CD4-positive, alpha-beta T cell treated with Interleukin-15 for 4 hours (primary cell): Measurements from ENCODE around the gene GNAI2.
A peak's percentile ranks its signal among the peaks of the same experiment; 100 is the strongest.
"Not testable (repeated sequence)": the region's sequence is repeated elsewhere in the genome, so short reads cannot be mapped to it uniquely, and the experiment has no call there.

Experiments used
- DNase-seq: peaks from one replicate; pipeline ENCODE4 v3.0.0-alpha.2; 2020; ENCODE audit warnings: low spot score

GNAI2 gene

DNA sequence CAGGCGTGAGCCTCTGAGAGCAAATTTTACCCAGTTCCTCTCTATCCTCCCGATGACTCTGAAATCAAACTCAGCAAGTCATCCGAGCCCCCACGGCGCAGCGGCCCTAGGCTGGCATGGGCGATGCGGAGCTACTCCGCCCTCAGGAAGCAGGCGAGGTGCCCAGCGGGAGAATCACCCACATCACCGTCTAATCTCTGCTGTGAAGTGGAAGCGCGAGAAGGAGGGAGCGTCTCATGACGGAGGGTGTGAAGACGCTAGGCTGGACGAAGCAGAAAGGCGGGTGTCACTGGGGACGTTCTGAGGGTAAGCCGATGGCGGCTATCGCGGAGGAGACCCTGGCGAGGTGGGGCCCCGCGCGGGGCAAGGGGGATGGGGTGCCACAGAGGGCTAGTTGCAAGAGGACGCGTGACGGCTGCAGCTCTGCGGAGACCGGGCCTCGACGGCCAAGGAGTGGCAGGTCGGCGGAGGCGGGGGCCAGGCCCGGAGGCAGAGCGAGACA, 9.1 kb upstream of the GNAI2 start:
- no peak for DNase-seq

DNA sequence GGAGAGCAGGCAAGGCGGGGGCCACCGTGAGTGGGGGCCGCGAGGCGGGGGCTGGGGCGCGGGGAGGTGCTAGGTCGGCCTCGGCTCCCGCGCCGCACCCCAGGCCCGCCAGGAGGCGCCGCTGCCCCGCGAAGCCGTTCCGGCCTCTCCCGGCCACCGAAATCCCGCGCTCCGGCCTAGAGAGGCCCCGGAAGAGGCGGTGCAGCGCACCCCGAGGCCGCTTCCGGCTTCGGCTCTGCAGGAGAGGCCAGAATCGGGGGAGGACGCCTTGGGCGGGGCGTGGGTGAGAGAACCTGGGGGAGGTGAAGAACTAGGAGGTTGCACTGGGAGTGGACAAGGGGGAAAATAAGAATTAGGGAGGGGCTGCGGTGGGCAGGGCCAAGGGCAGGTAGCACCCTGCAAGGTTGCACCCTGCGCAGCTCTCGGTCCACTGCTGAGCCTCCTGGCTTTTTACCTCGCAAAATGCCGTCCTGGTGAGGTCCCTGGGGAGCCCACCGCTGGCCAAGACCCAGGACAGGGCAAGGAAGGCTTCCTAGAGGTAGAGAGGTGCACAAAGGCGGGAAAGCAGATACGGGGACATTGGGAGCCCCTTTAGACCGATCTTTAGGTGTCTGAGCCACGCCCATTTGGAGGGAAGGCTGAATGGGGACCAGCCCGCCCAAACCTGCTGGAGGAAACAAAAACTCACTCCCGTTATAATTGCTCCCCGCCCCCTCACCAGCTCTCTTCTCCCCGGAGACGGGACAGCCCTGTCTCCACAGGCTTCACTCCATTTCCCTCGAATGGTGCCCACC, 8.4 kb upstream of the GNAI2 start:
- peak; percentile 92 for DNase-seq

DNA sequence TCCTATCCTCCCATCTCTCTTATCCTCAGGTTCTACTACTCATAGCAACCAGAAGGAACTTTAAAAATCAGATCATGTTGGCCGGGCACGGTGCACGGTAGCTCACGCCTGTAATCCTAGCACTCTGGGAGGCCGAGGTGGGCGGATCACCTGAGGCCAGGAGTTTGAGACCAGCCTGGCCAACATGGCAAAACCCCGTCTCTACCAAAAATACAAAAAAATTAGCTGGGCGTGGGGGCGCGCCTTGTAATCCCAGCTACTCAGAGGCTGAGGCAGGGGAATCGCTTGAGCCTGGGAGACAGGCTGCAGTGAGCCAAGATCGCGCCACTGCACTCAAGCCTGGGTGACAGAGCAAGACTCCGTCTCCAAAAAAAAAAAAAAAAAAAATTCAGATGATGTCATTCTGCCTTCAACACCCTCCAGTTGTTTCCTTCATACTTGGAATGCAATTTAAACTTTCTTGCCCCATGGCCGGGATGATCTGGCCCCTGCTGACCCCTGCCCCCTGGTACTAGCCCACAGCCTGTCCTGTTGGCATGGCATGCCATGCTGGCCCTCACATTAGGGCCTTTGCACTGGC, 7.7 kb upstream of the GNAI2 start:
- not testable (repeated sequence) for DNase-seq

DNA sequence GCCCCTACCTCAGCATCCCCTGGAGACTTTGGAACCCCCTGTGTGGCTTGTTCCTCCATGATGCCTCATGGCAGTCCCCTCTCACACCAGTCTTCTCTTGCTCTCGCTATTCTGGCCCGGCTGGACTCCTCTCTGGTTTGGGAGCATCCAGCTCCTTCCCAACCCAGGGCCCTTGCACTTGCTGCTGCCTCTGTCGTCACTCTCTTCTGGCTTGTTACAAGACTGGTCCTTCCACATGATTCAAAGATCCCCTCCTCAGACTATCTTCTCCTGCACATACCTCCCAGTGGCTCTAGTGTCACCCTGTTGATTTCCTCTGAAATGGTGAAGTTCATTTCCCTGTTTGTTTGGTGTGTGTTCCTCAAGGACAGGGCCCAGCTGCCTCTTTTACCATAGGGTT, 6.5 kb upstream of the GNAI2 start:
- DNase-seq = no peak

DNA sequence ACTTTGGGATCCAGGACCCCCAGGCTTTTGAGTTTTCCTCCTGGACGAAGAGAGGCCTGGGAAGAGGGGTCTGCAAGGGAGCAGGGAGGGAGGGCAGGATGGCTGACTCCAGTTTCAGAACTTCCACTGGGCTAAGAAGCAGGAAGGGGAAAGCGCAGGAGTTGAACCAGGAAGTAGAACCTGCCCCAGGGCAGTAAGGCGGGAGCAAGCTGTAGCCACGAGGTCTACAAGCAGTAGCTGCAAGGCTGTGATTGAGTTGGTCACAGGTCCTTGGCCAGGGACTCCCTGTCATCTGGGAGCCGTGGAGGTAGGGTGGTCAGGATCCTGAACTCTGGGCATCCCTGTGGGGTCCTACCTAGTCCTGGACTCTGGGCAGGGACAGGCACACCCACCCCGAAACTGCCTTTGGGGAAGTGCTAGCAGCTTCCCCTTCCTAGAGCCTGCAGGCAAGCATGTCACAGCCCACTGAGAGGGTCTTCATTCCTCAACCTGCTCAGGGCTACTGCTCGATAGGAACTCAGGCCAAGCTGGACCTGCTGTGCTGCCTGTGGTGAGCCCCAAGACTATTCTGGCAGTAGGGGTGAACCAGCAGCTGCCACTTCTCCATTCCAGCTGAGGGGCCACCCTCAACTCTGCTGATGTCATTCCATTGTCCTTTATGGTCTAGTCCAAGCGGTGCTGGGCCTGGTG, 5.8 kb upstream of the GNAI2 start:
- DNase-seq = no peak

DNA sequence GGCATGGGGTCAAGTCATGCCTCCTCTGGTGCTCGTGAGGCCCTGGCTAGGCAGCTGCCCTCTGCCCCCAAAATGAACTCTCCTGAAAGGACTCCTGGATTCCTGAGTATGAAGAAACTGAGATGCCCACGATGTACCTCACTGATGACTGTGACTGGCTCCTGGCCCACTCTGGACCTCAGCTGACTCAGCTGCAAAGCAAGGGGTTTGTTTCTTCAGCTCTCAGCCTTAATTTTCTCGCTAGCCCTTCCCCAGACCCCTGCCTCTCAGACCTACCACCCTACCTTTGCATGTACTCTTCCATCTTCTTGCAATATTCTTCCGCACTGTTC, 5.2 kb upstream of the GNAI2 start:
- no peak for DNase-seq

DNA sequence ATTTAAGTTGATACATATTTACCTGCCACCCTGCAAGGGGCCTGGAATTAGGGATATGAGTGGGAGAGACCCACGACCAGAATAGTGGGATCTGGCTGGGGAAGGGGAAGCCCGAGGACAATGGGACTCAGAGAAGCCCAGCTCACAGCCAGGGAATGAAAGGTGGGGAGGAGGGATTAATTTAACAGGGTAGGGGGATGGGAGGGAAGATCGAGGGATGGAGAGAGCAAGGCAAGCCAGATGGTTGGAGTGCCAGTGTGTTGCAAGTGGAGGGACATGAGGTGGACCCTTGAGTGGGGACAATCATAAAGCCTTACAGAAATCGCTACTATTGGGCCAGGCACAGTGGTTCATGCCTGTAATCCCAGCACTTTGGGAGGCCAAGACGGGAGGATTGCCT, 4.4 kb upstream of the GNAI2 start:
- no peak for DNase-seq

DNA sequence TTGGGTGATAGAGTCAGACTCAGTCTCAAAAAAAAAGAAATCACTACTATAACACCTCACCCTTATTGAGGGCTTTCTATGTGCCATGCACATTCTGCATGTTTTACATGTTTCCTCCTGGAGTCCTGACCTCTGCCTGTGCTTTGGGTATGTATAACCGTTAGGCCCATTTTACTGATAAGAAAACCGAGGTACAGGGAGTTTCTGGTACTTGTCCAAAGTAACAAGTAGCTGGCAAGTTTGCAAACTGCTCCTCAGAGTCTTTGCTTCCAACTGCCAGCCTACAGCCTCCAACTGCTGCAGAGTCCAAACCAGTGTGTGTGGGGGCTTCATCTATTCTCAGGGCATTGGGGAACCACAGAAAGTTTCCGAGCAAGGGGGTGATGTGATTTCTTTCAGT, 3.7 kb upstream of the GNAI2 start:
- no peak for DNase-seq

DNA sequence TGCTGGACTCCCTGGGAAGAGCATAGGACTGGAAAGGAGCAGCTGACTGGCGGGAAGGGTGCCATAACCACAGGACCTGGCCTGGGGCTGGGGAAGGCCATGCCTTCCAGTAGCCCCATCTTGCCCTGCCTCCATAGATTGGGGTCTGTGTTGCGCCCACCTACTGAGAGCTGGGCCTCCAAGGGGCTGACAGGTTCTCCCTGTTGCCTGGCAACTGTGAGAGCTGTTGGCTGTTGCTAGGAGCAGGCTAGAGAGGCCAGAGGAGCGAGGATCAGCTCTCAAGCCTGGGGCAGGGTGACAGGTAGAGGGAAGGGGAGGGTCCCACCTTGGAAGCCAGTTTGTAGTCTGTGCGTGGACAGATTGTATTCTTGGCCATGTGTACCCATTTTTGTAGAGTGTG, 2.8 kb upstream of the GNAI2 start:
- DNase-seq = no peak

DNA sequence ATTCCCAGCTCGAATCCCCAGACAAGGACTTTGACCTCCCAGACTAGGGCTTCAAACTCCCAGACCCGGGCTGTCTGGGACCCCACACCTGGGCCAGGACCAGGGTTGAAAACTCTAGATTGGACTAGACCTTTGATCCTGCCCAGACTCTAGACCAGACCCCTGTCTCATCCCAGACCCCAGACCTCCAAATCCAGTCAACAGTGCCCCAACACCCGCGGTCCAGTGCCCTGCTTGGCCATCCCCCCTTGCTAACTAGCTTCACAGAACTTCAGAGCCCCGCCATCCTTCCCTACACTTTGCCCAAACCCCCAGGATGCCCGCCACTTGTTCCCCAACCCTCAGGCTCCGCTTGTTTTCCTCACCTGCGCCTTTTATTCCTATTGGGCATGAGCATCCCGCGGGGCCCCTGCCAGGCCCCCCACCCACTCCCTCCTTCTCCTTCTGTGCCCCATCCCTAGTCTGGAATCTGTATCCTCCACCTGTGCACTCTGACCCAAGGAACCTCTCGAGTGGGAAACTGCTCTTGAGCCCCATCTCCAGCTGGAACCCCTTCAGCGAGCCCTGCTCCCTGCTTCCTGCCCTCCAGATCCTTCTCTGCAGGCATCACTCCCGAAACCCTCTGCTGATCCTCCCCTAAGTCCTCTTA, 604 bp downstream of the GNAI2 start:
- DNase-seq = no peak

DNA sequence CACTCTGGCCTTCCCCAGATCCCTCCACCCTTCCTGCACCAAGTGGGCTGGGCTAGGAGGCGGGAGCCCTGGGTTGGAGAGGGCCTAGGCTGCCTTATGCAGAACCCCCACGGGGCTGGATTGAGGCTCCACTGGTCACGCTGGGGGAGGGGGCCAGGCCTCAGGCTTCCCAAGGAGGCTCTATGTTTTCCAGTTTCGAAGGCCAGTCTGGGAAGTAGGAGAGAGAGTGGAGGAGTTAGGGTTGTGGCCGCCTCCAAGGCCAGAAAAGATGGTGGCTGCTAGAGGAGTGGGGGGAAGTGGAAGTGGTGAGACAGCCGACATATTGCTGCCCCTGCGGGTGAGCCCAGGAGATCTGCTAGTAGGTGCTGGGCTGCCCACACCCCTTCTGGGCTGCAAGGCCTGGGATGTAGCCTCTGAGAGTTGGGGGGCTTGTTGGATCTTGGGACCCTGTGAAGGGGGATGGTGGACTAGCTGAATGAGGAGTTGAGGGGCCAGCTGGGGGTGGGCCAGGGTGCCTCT, 1.2 kb downstream of the GNAI2 start:
- DNase-seq = no peak

DNA sequence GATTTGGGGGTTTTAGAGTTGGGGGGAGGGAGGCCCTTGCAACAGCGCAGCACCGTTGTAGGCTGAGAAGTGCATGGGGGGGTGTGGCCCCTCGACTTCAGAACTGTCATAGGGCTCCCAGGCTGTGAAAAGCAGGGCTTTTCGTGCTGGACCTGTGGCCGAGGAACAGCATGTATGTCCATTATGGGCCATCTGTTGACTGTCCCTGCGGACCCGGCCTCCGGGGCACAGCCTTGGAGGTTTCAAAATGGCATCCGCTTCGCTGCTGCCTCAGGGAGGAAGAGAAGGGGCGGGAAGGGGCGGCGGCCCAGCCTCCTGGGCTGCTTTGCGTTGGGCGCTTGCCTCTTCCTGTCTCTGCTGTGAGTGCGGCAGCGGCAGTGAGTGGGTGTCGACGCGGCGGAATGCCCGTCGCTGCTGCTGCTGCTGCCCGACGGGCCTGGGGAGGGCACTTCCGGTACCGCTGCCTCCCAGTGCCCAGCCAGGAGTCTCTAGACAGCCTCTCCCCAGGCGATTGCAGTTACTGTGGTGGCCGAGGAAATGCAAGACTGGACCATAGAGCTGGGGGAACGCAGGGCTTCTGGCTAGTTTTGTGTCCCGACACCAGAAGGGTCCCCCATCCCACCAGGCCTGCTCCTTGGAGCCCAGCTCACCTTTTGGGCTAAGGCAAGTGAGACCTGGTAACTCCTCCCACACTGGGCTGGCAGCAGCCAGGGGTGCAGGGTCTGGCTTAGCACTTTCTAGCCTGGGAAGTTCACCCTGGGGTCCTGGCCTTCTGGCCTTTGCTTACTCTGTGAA, 1.9 kb downstream of the GNAI2 start:
- peak; percentile 84 for DNase-seq

DNA sequence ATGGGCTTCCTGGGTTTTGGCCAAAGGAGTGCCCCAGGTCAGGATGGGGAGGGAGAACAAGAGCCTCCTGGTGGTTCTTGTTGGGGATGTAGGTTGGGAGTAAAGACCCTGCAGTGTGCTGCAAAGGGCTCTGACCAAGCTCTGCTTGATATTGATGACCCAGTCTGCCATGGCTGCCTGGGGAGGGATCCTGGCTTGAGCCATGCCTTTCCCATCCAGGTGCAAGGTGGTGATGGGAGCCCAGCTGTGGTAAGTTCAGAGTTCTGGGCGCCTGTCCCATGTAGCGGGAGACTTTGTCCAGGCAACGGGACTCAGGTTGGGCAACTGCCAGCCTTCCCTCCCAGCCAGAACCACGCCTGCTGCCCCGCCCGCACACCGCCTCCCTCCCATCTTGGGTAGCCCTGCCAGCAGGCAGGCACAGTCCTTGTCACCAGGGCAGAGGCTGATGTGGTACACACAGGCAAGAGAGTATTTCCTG, 2.6 kb downstream of the GNAI2 start:
- peak; percentile 31 for DNase-seq

DNA sequence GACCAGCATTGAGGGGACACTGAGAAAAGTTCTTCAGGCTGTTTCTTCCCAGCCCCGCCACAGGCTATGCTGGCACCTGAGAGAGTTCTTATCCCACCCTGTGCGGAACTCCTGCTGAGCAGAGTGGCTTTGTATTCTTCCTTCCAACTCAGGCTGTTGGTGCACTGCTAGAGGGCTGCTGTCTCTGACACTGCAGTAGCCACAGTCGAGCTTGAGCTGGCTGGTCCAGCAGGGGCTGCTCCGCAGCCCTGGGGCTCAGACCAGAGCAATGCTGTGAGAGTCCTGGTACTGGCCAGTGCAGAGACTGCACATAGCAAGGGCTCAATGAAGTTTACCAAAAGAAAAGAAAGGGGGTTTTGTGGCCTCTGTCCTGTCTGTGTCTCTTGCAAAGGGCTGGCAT, 3.6 kb downstream of the GNAI2 start:
- DNase-seq = no peak

DNA sequence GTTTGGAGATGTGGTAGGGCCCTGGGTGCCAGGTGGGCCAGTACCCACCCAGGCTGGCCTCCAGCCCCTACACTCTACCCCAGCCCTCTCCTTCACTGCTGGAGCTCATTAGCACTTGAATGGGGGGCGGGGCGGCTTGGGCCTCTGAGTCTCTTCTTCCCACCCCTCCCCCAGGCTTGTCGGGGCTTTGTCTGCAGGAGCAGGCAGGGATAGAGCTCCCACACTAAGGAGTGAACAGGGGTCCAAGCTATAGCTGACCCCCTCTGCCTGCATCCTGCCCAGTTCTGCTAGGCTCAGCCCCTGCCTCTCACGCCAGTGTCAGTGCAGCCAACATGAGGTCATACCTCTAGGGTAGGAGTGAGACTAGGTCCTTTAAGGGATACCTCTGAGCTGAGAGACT, 5.2 kb downstream of the GNAI2 start:
- no peak for DNase-seq

DNA sequence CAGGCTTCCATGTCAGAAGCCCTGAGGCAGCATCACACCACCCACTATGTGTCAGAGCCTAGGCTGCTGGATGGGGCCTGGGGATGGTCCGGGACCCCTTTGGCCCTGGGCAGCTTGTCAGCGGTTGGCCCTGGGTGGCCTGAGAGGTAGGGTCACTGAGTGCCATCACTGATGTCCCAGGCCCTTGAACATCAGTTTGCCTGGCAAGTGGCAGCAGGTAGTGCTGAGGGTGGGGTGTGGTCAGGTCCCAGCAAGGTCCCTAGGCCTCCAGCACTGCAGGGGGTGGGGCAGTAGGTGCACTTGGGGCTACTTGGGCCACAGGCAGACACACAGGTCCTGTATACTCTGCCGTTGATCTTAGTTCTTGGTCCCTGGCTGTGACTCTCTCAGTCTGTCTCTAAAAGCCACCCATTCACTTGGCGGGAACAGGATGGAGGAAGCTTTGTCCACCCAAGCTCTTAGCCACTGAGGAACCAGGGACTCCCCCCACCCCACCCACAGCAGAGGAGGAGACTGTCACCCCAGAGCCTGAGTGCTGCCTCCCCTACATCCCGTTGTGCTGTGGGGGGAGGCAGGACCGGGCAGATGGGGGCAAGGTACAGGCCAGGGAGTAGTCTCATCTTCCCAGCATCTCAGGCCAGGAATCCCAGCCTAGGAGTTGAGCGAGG, 5.8 kb downstream of the GNAI2 start:
- DNase-seq = no peak

DNA sequence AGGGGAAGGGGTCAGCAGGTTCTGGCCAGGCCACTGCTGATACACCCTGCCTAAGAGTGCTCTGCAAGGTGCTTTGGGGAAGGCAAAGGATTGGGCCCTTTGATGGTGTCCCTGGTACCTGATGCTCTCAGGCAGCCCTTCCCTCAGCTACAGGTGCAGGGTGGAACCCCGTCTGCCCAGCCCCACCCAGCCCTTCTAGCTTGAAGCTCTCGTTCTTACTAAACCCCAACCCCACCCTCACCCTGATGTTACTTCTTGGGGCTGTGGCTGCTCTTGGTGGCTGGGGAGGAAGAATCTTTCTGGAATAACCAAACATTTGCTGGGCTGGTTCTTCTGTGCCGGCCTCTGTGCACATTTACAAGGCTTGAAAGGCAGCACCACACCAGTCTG, 6.4 kb downstream of the GNAI2 start:
- DNase-seq = peak; percentile 32

DNA sequence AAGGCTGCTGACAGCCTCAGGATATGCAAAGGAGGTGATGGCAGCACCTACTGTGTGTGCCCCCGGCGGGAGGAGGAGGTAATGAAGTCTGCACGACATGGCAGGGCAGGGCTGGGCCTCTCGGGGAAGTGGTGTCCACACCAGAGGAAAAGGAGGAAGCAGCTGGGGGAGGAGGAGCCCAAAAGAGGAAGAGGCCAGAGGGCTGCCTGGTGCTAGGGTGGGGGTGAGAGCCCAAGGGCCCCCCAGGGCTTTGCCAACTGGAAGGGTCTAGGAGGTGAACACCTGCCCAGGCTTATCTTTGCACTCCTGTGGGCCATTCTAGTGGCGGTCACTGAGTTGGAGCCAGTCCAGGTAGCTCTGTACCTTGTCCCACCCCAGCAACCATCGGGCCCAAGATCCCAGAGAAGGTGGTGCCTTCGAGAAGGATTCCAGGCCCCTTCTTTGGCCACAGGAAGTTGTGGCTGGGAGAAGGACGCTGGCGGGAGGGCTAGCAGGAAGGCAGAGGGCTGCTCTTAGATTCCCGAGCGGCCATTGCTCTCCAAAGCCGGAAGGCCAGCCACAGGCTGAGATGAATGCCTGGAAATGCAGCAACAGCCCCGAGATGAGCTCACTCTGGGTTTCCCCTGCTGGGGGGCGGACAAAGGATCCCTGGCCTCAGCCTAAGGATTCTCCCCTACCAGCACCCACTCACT, 7.0 kb downstream of the GNAI2 start:
- peak; percentile 34 for DNase-seq

DNA sequence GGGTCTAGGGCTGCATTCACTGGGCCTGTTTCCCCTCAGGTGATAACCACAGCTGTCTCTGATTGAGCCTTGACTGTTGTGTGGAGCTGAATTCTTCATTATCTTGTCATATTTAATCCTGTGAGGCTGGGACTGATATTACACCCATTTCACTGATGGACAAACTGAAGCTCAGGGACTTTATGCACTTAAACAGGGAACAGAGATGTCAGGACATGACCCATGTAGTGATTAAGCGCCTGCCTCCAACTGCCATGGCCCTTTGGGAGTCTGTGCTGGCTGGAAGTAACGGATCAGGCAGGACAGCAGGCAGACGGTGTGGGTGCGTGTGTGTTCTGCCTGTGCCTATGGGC, 7.5 kb downstream of the GNAI2 start:
- no peak for DNase-seq

DNA sequence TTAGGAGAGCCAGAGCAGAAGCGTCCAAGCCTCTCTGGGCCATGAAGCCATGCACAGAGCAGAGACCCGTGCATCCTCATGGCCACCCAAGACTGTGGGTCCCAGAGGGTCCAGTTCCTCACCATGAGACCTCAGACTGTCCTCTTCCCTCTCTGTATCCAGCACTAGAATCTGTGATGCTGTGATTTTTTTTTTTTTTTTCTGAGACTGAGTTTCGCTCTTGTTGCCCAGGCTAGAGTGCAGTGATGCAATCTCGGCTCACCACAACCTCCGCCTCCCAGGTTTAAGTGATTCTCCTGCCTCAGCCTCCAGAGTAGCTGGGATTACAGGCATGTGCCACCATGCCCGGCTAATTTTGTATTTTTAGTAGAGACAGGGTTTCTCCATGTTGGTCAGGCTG, 8.8 kb downstream of the GNAI2 start:
- not testable (repeated sequence) for DNase-seq
